Activated naive CD4-positive, alpha-beta T cell treated with anti-CD3 and anti-CD28 coated beads, Interleukin-2, amount 50 U/mL, for 72 hours (primary cell): Measurements from ENCODE around the gene KLRF2. TPM values are rescaled to one million over a fixed set of nuclear protein-coding genes. Genes with fewer than 3 reads are reported as not detected.
A peak's percentile ranks its signal among the peaks of the same experiment; 100 is the strongest.

Experiments
- ATAC-seq, 2 donors: fragments of 150-1000 bp; cut with Tn5 transposase; 2 replicates each; pipeline ENCODE4 v1.10.0; 2021; ENCODE audit warnings: mild to moderate bottlenecking in 2 of 2, moderate library complexity in 2 of 2
- DNase-seq, 2 donors: peaks; one replicate each; pipeline ENCODE4 v3.0.0; 2021 to 2022; ENCODE audit warnings: low spot score in 2 of 2
- H3K27ac Mint-ChIP-seq, 2 donors: one replicate each; pipeline ENCODE4 v1.8.0; 2022; ENCODE audit warnings: mild to moderate bottlenecking in 2 of 2, mixed read lengths in 2 of 2
- H3K36me3 Mint-ChIP-seq, 2 donors: one replicate each; pipeline ENCODE4 v1.8.0; 2022; ENCODE audit warnings: mixed read lengths in 2 of 2
- H3K9me3 Mint-ChIP-seq, 2 donors: one replicate each; pipeline ENCODE4 v1.8.0; 2022; ENCODE audit warnings: mixed read lengths in 2 of 2
- total RNA-seq, 2 donors: library from RNA; stranded (reverse); gene quantifications; one replicate each; pipeline ENCODE4 v1.2.3, GENCODE V29; 2022

Gene KLRF2
- total RNA-seq, 2 donors from 2014 or later: not detected

DNA sequence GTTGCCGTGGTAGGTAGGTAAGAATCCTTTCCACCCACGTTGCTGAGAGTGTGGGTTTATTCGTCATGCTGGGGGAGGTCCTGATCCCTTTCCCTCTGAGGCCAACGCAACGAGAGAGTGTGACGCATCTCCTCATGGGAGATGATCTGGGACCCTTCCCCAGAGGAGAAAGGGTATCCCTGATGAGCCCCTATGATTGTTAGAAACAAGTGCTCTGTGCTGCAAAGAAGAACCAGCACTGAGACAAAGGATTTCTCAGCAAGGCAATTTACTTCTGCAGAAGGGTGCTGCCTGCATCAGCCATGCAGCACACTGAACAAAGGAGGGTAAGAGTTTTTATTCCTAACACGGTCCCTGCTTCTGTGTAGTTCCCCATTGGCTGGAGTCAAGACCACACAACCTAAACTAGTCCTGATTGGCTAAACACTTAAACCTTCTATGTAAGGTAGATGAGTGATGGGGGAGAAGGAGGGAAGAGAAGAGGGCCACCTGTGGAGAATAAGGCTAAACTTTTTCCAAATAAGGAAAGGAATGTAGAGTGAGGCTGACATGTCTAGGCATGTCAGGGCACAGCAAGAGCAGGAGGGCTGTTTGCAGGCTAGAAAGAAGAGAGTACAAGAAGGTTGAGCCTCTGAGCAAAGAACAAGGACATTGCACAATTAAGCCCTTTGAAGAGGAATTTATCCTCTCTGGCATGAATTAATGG lies 29.6 kb downstream of the KLRF2 start:
- H3K36me3 Mint-ChIP-seq: peaks cover 34 to 49% of the 10 kb centered on the region in 2 donors
- H3K9me3 Mint-ChIP-seq: peaks cover 32 to 54% of the 10 kb centered on the region in 2 donors

DNA sequence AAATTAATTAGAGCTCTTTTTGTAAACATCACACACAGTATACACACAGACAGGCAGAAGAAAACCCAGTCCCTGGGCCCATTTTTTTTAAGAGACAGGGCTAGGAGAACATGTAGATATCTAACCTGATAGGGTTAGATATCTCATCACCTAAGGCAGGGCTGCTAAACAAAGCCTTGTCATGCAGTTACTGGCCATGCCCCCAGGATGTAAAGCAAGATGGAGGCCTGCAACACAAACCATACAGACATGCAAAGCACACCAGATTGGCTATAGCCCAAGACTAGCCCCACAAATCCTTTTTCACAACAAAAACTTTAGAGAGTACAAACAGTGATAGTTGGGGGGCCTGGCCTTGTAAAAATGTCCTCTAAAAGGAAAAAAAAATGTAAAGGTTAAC lies 30.4 kb downstream of the KLRF2 start:
- DNase-seq (no peak), ATAC-seq (no peak)
- H3K27ac Mint-ChIP-seq: peak overlapping the region in 1 of 2 donors; percentile 77
- H3K9me3 Mint-ChIP-seq: peaks cover 32 to 54% of the 10 kb centered on the region in 2 donors
- H3K36me3 Mint-ChIP-seq: peaks cover 34 to 49% of the 10 kb centered on the region in 2 donors

More for the DNA sequence above, 29.6 kb downstream of the KLRF2 start:
- ATAC-seq (no peak), DNase-seq (no peak)
- H3K27ac Mint-ChIP-seq: peak overlapping the region in 1 of 2 donors; percentile 77

DNA sequence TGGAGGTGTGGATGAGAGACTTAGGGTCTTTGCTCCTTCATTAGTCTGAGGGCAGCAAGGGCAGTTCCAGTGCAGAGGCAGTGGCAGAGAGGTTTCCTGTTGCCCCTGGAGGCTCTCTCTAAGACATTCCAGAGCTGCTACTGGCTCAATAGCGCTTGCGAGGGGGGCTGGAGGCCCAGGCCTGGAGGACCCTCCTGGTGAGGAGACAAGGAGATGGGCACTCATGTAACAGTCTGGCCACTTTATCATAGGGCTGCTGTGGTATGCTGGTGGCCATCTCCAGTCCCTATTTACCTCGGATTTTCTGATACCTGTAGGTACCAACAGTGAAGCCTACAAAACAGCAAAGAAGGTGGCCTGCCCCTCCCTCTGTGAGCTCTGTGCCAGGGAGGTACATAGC lies 38.2 kb downstream of the KLRF2 start:
- peaks cover 0 to 7% of the 10 kb centered on the region in 2 donors for H3K9me3 Mint-ChIP-seq
- DNase-seq: no peak

DNA sequence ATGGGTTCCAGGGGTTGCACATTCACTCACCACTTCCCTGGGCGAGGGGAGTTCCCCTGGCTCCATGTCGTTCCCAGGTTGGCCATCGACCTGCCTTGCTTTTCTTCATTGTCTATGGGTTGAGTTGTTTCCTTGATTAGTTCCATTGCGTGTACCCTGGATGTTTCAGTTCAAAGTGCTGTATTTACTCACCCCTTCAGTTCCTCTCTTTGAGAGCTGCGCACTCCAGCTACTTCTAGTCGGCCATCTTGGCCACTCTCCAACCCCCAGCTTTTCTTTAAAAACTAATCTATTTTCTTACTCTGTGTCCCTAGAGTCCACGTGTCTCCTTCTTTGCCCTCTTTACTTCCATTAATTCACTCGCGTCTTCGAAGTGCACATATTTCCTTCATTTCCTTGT lies 39.2 kb downstream of the KLRF2 start:
- peaks cover 0 to 4% of the 10 kb centered on the region in 2 donors for H3K36me3 Mint-ChIP-seq
- ATAC-seq (no peak), DNase-seq (no peak)
- peaks cover 0 to 5% of the 10 kb centered on the region in 2 donors for H3K9me3 Mint-ChIP-seq
- no peak overlapping the region for H3K27ac Mint-ChIP-seq

More for the DNA sequence above, 38.2 kb downstream of the KLRF2 start:
- ATAC-seq: no peak
- Mint-ChIP-seq H3K36me3 (peaks cover 0 to 4% of the 10 kb centered on the region in 2 donors), H3K27ac (no peak overlapping the region)

DNA sequence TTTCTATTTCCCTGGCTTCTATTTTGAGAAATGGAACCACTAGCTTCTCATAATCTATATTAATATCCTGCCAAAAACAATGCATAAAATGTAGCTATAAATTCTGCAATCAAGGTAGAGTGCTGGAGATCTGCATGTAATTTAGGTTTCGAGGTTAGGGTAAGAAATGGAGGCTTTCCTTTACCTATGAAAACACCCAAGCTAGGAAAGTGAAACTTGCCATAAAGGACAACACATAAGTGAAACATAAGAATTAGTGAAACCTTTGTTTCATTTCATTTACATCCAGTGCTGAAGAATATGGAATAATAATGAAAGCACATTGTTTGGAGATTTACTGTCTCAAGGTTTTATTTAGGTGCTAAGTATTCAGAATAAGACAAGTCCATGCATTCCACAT lies 41.1 kb downstream of the KLRF2 start:
- Mint-ChIP-seq H3K27ac (no peak overlapping the region), H3K9me3 (peaks cover 0 to 5% of the 10 kb centered on the region in 2 donors), H3K36me3 (peaks cover 0 to 4% of the 10 kb centered on the region in 2 donors)
- ATAC-seq: no peak
- no peak for DNase-seq

DNA sequence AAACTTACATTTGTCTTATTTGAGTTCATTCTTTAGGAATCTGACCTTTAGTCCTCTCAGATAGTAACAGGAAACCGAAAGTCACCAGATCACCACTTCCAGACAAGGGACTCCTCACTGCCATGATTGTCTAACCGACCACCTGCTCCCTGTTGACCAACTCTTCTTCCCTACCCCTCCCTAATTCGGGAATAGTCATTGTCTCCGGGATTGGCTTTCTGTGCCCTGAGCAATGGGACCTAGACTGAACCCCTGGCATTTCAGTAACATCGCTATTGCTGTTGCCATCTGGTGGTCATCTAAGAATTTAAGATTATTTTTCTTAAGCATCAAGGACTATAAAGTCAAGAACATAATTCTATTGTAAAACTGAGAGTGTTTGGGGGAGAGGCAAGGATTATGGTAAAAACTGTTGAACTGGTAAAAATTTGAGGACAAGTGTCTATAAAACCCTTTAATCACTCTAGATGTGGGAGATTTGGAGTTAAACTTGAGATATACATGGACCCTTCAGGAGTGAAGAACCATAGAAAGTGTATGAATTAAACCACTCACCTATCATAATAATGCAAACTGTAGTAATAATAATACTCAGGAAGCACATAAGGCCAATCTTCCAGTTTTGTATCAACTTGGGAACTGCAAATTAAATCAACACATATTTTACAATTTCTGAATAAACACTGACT lies 44.6 kb downstream of the KLRF2 start:
- Mint-ChIP-seq H3K36me3 (no peaks in the 10 kb centered on the region), H3K9me3 (peaks cover 0 to under 1% of the 10 kb centered on the region in 2 donors), H3K27ac (peak overlapping the region in 1 of 2 donors; percentile 68)
- peak; percentile 40 to 52 for ATAC-seq
- DNase-seq: no peak

DNA sequence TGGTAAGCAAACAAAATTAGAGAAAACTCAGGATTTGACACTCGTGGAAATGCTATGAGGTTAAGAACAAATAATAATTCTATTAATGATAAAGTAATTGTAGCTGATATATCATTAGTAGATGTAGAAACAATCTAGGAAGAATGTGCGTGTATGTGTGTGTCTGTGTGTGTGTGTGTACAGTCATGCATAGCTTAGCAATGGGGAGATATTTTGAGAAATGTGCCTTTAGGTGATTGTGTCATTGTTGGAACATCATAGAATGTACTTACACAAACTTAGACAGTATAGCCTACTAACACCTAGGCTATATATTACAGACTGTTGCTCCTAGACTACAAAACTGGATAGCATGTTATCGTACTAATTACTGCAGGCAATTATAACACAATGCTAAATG lies 45.6 kb downstream of the KLRF2 start:
- H3K36me3 Mint-ChIP-seq: no peaks in the 10 kb centered on the region
- no peak for DNase-seq
- no peak for ATAC-seq
- H3K9me3 Mint-ChIP-seq: no peaks in the 10 kb centered on the region
- no peak overlapping the region for H3K27ac Mint-ChIP-seq

DNA sequence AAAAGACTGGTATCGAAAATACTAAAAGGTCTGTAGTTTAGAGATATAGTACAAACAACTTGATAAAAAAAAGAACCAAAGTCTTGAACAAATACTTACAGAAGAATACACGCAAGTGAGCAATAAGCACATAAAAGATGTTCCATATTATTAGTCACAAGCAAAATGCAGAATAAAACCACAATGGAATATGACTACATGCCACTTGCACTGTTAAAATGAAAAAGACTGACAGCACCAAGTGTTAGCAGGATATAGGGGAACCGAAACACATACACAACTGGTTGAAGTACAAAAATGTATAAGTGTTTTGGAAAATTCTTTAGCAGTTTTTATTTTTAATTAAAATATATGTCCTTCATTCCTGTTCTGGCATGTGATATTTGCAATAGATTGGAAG lies 47.3 kb downstream of the KLRF2 start:
- ATAC-seq: peak in 1 of 2 donors; percentile 58
- DNase-seq: no peak
- no peaks in the 10 kb centered on the region for H3K9me3 Mint-ChIP-seq
- no peak overlapping the region for H3K27ac Mint-ChIP-seq
- H3K36me3 Mint-ChIP-seq: no peaks in the 10 kb centered on the region

DNA sequence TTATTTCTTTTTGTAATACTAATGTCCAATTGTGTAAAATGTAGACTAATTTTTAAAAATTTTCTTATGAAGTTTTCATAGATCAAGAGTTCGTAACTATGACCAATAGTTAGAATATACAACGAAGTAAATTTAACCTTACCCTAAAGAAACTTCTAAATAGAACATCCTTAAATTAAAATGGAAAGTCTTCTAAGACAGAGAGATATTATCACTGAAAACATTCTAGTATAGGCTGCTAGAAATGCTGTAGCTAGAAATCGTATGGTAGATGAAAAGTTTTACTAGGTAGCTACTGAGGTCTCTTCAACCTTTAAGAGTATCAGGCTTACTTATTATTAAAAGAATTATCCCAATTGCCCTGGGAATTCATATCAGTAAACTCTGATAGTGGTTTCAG lies 50.0 kb downstream of the KLRF2 start:
- H3K36me3 Mint-ChIP-seq: no peaks in the 10 kb centered on the region
- ATAC-seq: no peak
- no peak overlapping the region for H3K27ac Mint-ChIP-seq
- no peak for DNase-seq
- no peaks in the 10 kb centered on the region for H3K9me3 Mint-ChIP-seq

DNA sequence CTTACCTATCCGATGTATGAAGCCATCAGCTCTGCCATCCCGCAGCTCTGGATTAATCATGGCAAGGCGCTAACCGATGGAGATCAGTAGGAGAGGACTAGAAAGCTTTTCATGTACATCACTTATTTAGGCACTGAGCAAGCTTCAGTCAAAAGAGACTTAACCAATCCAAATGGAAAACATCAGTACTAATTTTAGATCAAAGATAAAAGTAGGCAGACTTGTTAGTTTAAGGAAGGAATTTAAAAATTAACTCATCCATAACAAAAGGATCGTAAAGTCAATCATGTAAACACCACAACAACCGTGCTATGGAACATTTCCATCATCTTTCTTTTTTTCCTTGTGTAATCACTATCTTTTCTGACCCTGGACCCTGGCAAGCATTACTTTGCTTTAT lies 51.0 kb downstream of the KLRF2 start, which contains the start of gene CLEC2A:
Gene CLEC2A, minus strand, starts transcription at position 101 of the 400 bp plus-strand sequence. Its CDS starts 41 bp downstream, at position 60.
- no peaks in the 10 kb centered on the region for H3K9me3 Mint-ChIP-seq
- no peak within 1 kb of the TSS for H3K27ac Mint-ChIP-seq
- no peaks in the 10 kb centered on the region for H3K36me3 Mint-ChIP-seq
- DNase-seq (no peak), ATAC-seq (no peak)

DNA sequence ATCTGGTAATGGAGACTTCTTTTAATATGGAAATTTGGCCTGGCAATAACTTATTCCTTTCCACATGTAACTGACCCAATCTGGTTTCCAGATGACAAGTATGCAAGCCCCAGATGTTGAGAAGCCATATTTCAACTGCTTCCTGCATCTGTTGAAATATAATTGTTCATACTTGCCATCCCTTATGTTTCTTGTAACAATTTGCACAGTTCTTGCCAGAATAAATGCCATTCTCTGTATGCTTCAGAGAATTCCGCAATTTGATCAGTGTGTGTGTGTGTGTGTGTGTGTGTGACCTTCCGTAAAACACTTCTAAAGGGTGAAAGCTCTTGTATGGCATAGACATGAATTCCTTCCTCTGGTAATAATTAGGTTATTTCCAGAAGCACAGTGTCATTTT lies 52.7 kb downstream of the KLRF2 start:
- Mint-ChIP-seq H3K27ac (no peak overlapping the region), H3K36me3 (no peaks in the 10 kb centered on the region), H3K9me3 (no peaks in the 10 kb centered on the region)
- ATAC-seq: no peak
- DNase-seq: no peak

DNA sequence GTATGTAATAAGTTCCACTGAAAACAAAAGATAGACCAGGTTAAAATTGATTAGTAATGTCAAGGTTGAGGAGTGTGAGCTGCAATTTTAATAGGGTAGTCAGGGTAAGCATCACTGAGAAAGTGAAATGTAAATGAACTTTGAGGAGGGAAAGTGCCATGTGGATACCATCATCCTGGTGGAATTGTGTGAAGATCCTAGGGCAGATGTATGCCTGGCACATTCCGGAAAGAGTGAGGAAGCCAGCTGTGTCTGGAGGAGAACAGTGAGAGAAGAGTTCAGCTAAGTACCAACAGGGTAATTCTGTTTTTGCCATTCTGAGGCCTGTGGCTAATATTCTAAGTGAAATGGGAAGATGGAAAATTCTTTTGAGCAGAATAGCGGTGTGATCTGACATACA lies 53.7 kb downstream of the KLRF2 start:
- Mint-ChIP-seq H3K9me3 (no peaks in the 10 kb centered on the region), H3K36me3 (no peaks in the 10 kb centered on the region), H3K27ac (no peak overlapping the region)
- DNase-seq (no peak), ATAC-seq (no peak)

DNA sequence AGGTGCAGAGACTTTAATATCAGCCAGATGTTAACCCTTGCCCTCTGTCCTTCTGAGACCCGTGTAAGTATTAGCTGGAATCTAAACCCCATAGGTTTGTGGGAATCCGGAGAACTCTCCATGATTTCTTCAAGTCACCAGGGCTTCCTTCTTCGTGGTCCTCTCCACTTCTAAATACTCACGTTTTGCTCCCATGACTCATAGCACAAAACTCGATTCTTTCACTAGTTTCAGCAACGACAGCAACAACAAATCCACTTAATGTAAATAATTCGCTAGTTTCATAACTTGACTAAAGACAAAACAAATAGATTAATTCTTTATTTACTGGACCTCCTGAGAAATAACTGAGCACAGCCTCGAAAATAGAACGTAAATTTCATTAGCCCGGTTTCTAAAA lies 55.3 kb downstream of the KLRF2 start:
- no peak overlapping the region for H3K27ac Mint-ChIP-seq
- ATAC-seq (no peak), DNase-seq (no peak)
- H3K36me3 Mint-ChIP-seq: no peaks in the 10 kb centered on the region
- H3K9me3 Mint-ChIP-seq: no peaks in the 10 kb centered on the region

DNA sequence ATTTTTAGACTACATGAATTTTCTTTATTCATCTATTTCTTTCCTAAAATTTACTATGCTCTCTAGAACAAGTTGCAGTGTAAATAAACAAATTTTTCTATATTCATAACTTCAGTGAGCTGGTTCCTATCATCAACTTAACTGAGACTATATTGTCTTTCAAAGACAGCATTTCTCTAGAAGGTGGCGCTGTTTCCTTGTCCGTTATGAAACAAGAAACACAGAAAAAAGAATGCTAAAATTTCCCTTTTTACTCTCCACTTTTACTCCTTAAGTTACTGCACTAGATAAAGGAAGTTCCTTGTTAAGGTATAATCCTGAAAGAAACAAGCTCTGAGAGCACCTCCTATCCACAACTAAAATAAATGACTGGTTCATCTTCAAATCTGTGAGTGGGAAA lies 59.1 kb downstream of the KLRF2 start:
- Mint-ChIP-seq H3K36me3 (no peaks in the 10 kb centered on the region), H3K9me3 (no peaks in the 10 kb centered on the region), H3K27ac (no peak overlapping the region)
- DNase-seq (no peak), ATAC-seq (no peak)

DNA sequence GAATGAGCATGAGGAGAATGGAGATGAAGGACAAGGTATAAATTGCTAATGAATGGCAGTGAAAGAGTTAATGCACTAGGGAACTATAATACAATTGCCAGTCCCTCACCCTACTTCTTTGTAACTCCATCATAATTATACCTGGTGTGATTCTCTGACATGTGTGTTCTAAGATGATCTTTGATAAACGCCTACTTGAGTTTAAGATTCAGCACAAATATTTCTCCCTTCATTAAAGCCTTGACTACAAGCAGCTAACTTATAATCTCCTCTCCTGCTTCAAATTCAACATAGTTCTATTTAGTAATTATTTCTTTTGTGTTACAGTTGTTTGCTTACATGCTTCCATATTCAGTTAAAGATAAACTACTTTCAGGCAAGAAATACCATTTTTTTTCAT lies 60.5 kb downstream of the KLRF2 start:
- ATAC-seq (no peak), DNase-seq (no peak)
- no peaks in the 10 kb centered on the region for H3K9me3 Mint-ChIP-seq
- H3K36me3 Mint-ChIP-seq: no peaks in the 10 kb centered on the region
- no peak overlapping the region for H3K27ac Mint-ChIP-seq

DNA sequence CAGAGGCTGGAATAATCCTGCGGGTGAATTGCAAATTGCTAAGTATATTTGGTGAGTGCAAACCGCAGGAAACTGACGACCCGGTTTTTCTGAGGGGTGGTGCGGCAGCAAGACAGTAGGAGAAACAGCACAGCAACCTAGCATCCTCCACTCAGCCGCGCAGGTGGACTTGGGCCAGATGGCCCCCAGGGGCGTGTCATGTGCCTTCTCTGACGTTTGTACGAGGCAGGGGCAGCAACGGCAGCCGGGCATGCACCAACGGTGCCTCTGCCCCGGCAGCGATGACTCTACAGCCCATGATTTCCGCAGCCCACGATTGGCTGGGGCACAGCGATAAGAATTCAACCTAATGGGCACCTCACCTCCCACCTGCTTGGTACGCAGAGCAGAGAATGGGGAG lies 62.0 kb downstream of the KLRF2 start:
- ATAC-seq: peak; percentile 69 to 98
- Mint-ChIP-seq H3K9me3 (no peaks in the 10 kb centered on the region), H3K36me3 (no peaks in the 10 kb centered on the region), H3K27ac (peak overlapping the region in 1 of 2 donors; percentile 69)
- DNase-seq: peak in 1 of 2 donors; percentile 77

DNA sequence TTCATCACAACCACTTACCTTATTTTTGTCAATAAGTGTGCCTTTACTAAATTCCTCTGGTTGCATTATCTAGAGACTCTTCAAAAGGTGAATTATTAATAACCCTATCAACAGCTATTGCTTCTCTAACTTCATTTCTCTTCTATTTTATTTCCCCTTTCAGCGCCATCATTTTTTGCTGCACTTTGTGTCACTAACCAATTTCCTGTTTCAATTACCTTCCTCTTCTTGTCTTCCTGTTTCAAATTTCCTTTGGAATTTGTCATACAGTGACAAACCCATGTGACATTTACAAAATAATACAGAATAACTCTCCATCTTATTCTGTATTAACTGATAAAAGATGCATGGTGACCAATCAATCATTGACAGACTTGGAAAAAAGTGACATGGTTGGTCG lies 63.1 kb downstream of the KLRF2 start:
- Mint-ChIP-seq H3K9me3 (no peaks in the 10 kb centered on the region), H3K36me3 (no peaks in the 10 kb centered on the region), H3K27ac (peak overlapping the region in 1 of 2 donors; percentile 69)
- ATAC-seq (no peak), DNase-seq (no peak)
